Measurements from ENCODE around the gene NR2F1-AS1. TPM values are rescaled to one million over a fixed set of nuclear protein-coding genes. Genes with fewer than 3 reads are reported as not detected.

The NR2F1-AS1 gene
- total RNA-seq, 1 experiment from 2014 or later, result not detected

DNA sequence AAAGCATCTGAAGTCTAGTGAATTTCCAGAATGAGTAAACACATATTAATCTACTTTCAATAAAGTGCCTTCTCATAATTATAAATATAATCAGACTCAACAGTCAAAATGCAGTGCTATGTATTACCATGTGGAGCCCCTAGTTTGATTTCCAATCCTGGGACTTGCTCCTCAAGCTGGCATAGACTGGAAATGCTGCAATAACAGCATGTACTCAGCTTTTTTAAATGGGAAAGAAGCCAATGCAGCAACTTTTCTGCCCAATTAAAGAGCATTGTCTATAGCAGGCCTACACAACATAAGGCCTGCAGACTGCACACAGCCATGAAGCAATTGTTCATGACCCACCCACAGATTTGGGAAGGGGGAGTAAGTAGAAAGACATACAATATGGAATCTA lies 103.2 kb downstream of the NR2F1-AS1 start:
- intact Hi-C loops (cut with micrococcal nuclease; ENCODE audit: unreplicated experiment), result no loop called here

DNA sequence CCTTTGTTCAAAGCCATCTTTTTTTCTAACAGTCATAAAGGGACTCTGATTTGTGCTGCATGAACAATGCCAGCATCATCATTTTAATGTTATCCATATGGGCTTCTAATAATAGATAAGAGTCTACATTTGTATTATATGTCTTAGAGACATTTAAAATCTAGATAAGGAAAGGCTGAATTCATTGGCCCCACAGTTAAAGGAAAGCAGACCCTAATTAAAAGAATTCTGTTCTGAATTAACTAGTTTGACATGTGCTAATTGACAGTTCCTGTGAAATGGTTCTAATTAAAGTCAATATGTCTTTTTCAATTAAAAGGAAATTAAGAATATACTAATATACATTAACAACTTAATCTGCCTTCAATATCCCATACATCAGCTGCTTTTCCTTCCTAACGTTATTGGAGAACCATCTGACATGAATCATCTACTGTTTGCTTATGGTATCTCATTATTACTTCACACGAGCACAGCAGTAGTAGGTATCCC lies 104.7 kb downstream of the NR2F1-AS1 start:
- Histone ChIP-seq H3K27me3 (replicated peaks; ENCODE audit: control insufficient read depth, insufficient read depth, low read length) (no peaks in the 10 kb centered on the region), H3K4me1 (no peaks in the 10 kb centered on the region), H3K36me3 (ENCODE audit: control insufficient read depth, insufficient read depth, low read length) (no peaks in the 10 kb centered on the region), H3K9me3 (peaks cover 11% of the 10 kb centered on the region; the same call in 1 of the 2 replicates), H3K4me3 (ENCODE audit: low read depth, low read length) (no peak overlapping the region)
- Mint-ChIP-seq H3K27ac (ENCODE audit: unreplicated experiment) (no peak overlapping the region), H3K9me3 (ENCODE audit: unreplicated experiment) (peaks cover 10% of the 10 kb centered on the region), H3K27me3 (ENCODE audit: insufficient read depth, unreplicated experiment) (no peaks in the 10 kb centered on the region), H3K4me1 (ENCODE audit: low read depth, unreplicated experiment) (no peaks in the 10 kb centered on the region), H3K4me3 (ENCODE audit: unreplicated experiment) (no peak overlapping the region), H3K36me3 (ENCODE audit: insufficient read depth, unreplicated experiment) (no peaks in the 10 kb centered on the region)
- ChIA-PET POLR2A (no interaction called here), CTCF (no interaction called here)
- TF ChIP-seq CTCF (IDR thresholded peaks at IDR 0.05; ENCODE audit: insufficient read depth in 1 of 2, low read depth in 1 of 2, low read length in 1 of 2, severe bottlenecking in 1 of 2, unreplicated experiment in 1 of 2), result no peak
- intact Hi-C loops (cut with micrococcal nuclease; ENCODE audit: unreplicated experiment), result no loop called here
- DNase-seq, result no peak
- no TSS peak for BruUV-seq (replicated peaks)

More for the DNA sequence above, 103.2 kb downstream of the NR2F1-AS1 start:
- H3K27me3 Mint-ChIP-seq (ENCODE audit: insufficient read depth, unreplicated experiment), result no peaks in the 10 kb centered on the region
- H3K9me3 Mint-ChIP-seq (ENCODE audit: unreplicated experiment), result peaks cover 10% of the 10 kb centered on the region
- ChIA-PET POLR2A (no interaction called here), CTCF (no interaction called here)
- H3K4me3 Mint-ChIP-seq (ENCODE audit: unreplicated experiment), result no peak overlapping the region
- Histone ChIP-seq H3K27me3 (replicated peaks; ENCODE audit: control insufficient read depth, insufficient read depth, low read length) (no peaks in the 10 kb centered on the region), H3K9me3 (peaks cover 11% of the 10 kb centered on the region; the same call in 1 of the 2 replicates), H3K4me3 (ENCODE audit: low read depth, low read length) (no peak overlapping the region), H3K36me3 (ENCODE audit: control insufficient read depth, insufficient read depth, low read length) (no peaks in the 10 kb centered on the region), H3K4me1 (no peaks in the 10 kb centered on the region)
- no peak for DNase-seq
- no peaks in the 10 kb centered on the region for H3K4me1 Mint-ChIP-seq (ENCODE audit: low read depth, unreplicated experiment)
- H3K36me3 Mint-ChIP-seq (ENCODE audit: insufficient read depth, unreplicated experiment), result no peaks in the 10 kb centered on the region
- no TSS peak for BruUV-seq (replicated peaks)
- TF ChIP-seq CTCF (IDR thresholded peaks at IDR 0.05; ENCODE audit: insufficient read depth in 1 of 2, low read depth in 1 of 2, low read length in 1 of 2, severe bottlenecking in 1 of 2, unreplicated experiment in 1 of 2), result no peak
- no peak overlapping the region for H3K27ac Mint-ChIP-seq (ENCODE audit: unreplicated experiment)

DNA sequence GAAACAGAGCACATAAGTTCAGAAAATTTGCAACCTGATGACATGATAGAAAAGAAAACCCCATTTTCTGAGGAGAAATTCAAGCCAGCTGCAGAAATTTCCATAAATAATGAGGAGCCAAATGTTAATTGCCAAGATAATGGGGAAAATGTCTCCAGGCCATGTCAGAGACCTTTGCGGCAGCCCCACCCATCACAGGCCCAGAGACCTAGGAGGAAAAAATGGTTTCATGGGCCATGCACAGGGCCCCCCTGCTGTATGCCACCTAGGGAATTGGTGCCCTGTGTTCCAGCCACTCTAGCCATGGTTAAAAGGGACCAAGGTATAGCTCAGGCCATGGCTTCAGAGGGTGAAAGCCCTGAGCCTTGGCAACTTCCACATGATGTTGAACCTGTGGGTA lies 118.1 kb downstream of the NR2F1-AS1 start:
- Mint-ChIP-seq H3K27ac (ENCODE audit: unreplicated experiment) (no peak overlapping the region), H3K4me1 (ENCODE audit: low read depth, unreplicated experiment) (no peaks in the 10 kb centered on the region), H3K9me3 (ENCODE audit: unreplicated experiment) (peaks cover 9% of the 10 kb centered on the region), H3K4me3 (ENCODE audit: unreplicated experiment) (no peak overlapping the region), H3K36me3 (ENCODE audit: insufficient read depth, unreplicated experiment) (no peaks in the 10 kb centered on the region), H3K27me3 (ENCODE audit: insufficient read depth, unreplicated experiment) (no peaks in the 10 kb centered on the region)
- intact Hi-C loops (cut with micrococcal nuclease; ENCODE audit: unreplicated experiment), result no loop called here
- TF ChIP-seq CTCF (IDR thresholded peaks at IDR 0.05; ENCODE audit: insufficient read depth in 1 of 2, low read depth in 1 of 2, low read length in 1 of 2, severe bottlenecking in 1 of 2, unreplicated experiment in 1 of 2), result no peak
- no peaks in the 10 kb centered on the region for H3K4me1 ChIP-seq
- H3K36me3 ChIP-seq (ENCODE audit: control insufficient read depth, insufficient read depth, low read length), result no peaks in the 10 kb centered on the region
- no peak overlapping the region for H3K4me3 ChIP-seq (ENCODE audit: low read depth, low read length)
- no peak for DNase-seq
- ChIA-PET CTCF (no interaction called here), POLR2A (no interaction called here)
- no peaks in the 10 kb centered on the region for H3K27me3 ChIP-seq (replicated peaks; ENCODE audit: control insufficient read depth, insufficient read depth, low read length)
- peaks cover 11% of the 10 kb centered on the region; the same call in 1 of the 2 replicates for H3K9me3 ChIP-seq
- BruUV-seq (replicated peaks), result no TSS peak

Data from Caco-2 (cell line).